GM12892 (cell line): ENCODE results near the gene TMEM54.

Experiments
- DNase-seq: peaks from one replicate; pipeline ENCODE4 v3.0.0; 2011; ENCODE audit not compliant: insufficient read length
- FAIRE-seq: peaks from 2 replicates; lab custom pipeline; 2011; peaks lifted over from hg19 to GRCh38; lab: Jason Lieb, UNC
- POLR2A ChIP-seq: IDR thresholded peaks from 2 replicates; pipeline ENCODE4 v1.6.1; 2011; ENCODE audit warnings: low read depth, low read length, control low read depth
- POLR2AphosphoS5 ChIP-seq: IDR thresholded peaks from 2 replicates; pipeline ENCODE4 v1.6.1; 2011; ENCODE audit warnings: low read depth, low read length, control low read depth
- TAF1 ChIP-seq: IDR thresholded peaks from 2 replicates; pipeline ENCODE4 v1.6.1; 2011; ENCODE audit warnings: low read depth, mild to moderate bottlenecking, control low read depth, low read length, borderline replicate concordance

Gene TMEM54

GRCh38 chr1:32890516-32891240, 10.5 kb downstream of the TMEM54 start:
- no peak for TF ChIP-seq TAF1
- no peak for TF ChIP-seq POLR2AphosphoS5
- TF ChIP-seq POLR2A: no peak
- FAIRE-seq (no peak), DNase-seq (no peak)

- TF ChIP-seq POLR2AphosphoS5: no peak
- TF ChIP-seq POLR2A: no peak
- TF ChIP-seq TAF1: no peak
- DNase-seq: no peak
- no peak for FAIRE-seq
Observed at GRCh38 chr1:32889731-32890278, 11.4 kb downstream of the TMEM54 start.

- no peak for TF ChIP-seq TAF1
- TF ChIP-seq POLR2A: no peak
- no peak for TF ChIP-seq POLR2AphosphoS5
- FAIRE-seq: no peak
- DNase-seq: no peak
Observed at GRCh38 chr1:32888677-32889420, 12.3 kb downstream of the TMEM54 start.

- TF ChIP-seq POLR2AphosphoS5 (no peak), TAF1 (no peak), POLR2A (no peak)
- no peak for FAIRE-seq
- DNase-seq: no peak
Observed at GRCh38 chr1:32888134-32888533, 13.1 kb downstream of the TMEM54 start.

- TF ChIP-seq POLR2A: no peak
- no peak for TF ChIP-seq POLR2AphosphoS5
- no peak for TF ChIP-seq TAF1
- no peak for FAIRE-seq
Observed at GRCh38 chr1:32887623-32888022, 13.6 kb downstream of the TMEM54 start.

GRCh38 chr1:32886828-32887414, 14.3 kb downstream of the TMEM54 start:
- FAIRE-seq (no peak), DNase-seq (no peak)
- TF ChIP-seq TAF1: no peak
- TF ChIP-seq POLR2A: no peak
- no peak for TF ChIP-seq POLR2AphosphoS5

More at GRCh38 chr1:32887623-32888022, 13.6 kb downstream of the TMEM54 start:
- DNase-seq: no peak

- DNase-seq (no peak), FAIRE-seq (no peak)
- no peak for TF ChIP-seq TAF1
- TF ChIP-seq POLR2A: no peak
- no peak for TF ChIP-seq POLR2AphosphoS5
Observed at GRCh38 chr1:32886004-32886827, 15.0 kb downstream of the TMEM54 start, which contains the start of gene HPCA. HPCA (plus strand) TSS chr1:32886491; CDS start chr1:32888899, 2,408 bp downstream.

- no peak for DNase-seq
- TF ChIP-seq POLR2AphosphoS5: no peak
- no peak for TF ChIP-seq TAF1
- no peak for FAIRE-seq
Observed at GRCh38 chr1:32885676-32886003, 15.5 kb downstream of the TMEM54 start.

GRCh38 chr1:32884726-32885125, 16.5 kb downstream of the TMEM54 start:
- DNase-seq (no peak), FAIRE-seq (no peak)
- TF ChIP-seq TAF1: no peak
- no peak for TF ChIP-seq POLR2A
- no peak for TF ChIP-seq POLR2AphosphoS5

GRCh38 chr1:32884032-32884372, 17.2 kb downstream of the TMEM54 start:
- DNase-seq (no peak), FAIRE-seq (no peak)
- TF ChIP-seq POLR2A: no peak
- TF ChIP-seq TAF1: no peak
- no peak for TF ChIP-seq POLR2AphosphoS5

- FAIRE-seq: no peak
- DNase-seq: no peak
Observed at GRCh38 chr1:32883338-32884031, 17.7 kb downstream of the TMEM54 start.

More at GRCh38 chr1:32883338-32884031, 17.7 kb downstream of the TMEM54 start:
- TF ChIP-seq POLR2AphosphoS5 (no peak), TAF1 (no peak)
